ENCODE measurements around the gene BTNL9. TPM values are rescaled to one million over a fixed set of nuclear protein-coding genes. Genes with fewer than 3 reads are reported as not detected.

Gene BTNL9
- total and polyA plus RNA-seq, 2 of the 13 experiments (the other 11 are each of a cell fraction or from before 2014, with no cell fraction given), result 0.13 TPM; not detected in 1

- no peak for TF ChIP-seq ASH2L (IDR thresholded peaks at IDR 0.05; ENCODE audit: insufficient read length, low read depth, low read length)
- no peak for TF ChIP-seq PPARG (CRISPR knock-in tag; conservative IDR thresholded peaks at IDR 0.05)
- TF ChIP-seq DPF2 (CRISPR knock-in tag; IDR thresholded peaks at IDR 0.05; ENCODE audit: borderline replicate concordance, low read depth), result no peak
Observed at GRCh38 chr5:181054138-181054537, 14.1 kb downstream of the BTNL9 start (continued).

GRCh38 chr5:181054871-181055459 lies 14.9 kb downstream of the BTNL9 start:
- intact Hi-C loops (cut with micrococcal nuclease; ENCODE audit: unreplicated experiment) (no loop called here), in situ Hi-C loops (cut with HindIII; ENCODE audit: extremely low pct_ligation_motif_present, low pct_unique_long_range_greater_than_20kb) (no loop called here)
- H3K4me2 ChIP-seq (ENCODE audit: low read depth, low read length), result no peak overlapping the region
- ChIA-PET POLR2A (no interaction called here), CTCF (ENCODE audit: low intra/inter-chr PET ratio, low total read pairs) (no interaction called here)
- H3K79me2 ChIP-seq (ENCODE audit: insufficient read depth, low read length), result no peaks in the 10 kb centered on the region
- no peaks in the 10 kb centered on the region for H3K9me3 ChIP-seq (ENCODE audit: low read length)
- H3K36me3 ChIP-seq (replicated peaks in 1 of 2; ENCODE audit: control insufficient read depth in 1 of 2, insufficient read depth in 2 of 2, low read length in 2 of 2), result no peaks in the 10 kb centered on the region
- no peak overlapping the region for H3K9ac ChIP-seq (ENCODE audit: insufficient read depth, low read depth, low read length)
- H3K27me3 ChIP-seq (ENCODE audit: control insufficient read depth in 1 of 2, insufficient read depth in 2 of 2, low read length in 2 of 2), result peaks cover 15 to 78% of the 10 kb centered on the region in 2 experiments
- H3K4me3 ChIP-seq (replicated peaks in 1 of 3; ENCODE audit: insufficient read depth in 1 of 3, low read depth in 2 of 3, low read length in 3 of 3), result no peak overlapping the region
- no peak for TF ChIP-seq KIAA2018 (CRISPR knock-in tag; IDR thresholded peaks at IDR 0.05; ENCODE audit: borderline replicate concordance)
- TF ChIP-seq ZFY (CRISPR knock-in tag; IDR thresholded peaks at IDR 0.05), result no peak
- TF ChIP-seq ZNF691 (CRISPR knock-in tag; IDR thresholded peaks at IDR 0.05; ENCODE audit: borderline replicate concordance, low read depth), result no peak
- TF ChIP-seq KDM4B (CRISPR knock-in tag; IDR thresholded peaks at IDR 0.05), result no peak
- TF ChIP-seq ZNF547 (CRISPR knock-in tag; IDR thresholded peaks at IDR 0.05), result no peak
- no peak for TF ChIP-seq ZNF567 (CRISPR knock-in tag; IDR thresholded peaks at IDR 0.05; ENCODE audit: borderline replicate concordance)
- no peak for TF ChIP-seq ZBTB20 (CRISPR knock-in tag; IDR thresholded peaks at IDR 0.05; ENCODE audit: borderline replicate concordance, low read depth)
- no peak for TF ChIP-seq ZNF460 (CRISPR knock-in tag; IDR thresholded peaks at IDR 0.05; ENCODE audit: borderline replicate concordance)
- FAIRE-seq (no peak), DNase-seq (ENCODE audit: low spot score) (no peak), ATAC-seq (no peak)
- no peak overlapping the region for H2AFZ ChIP-seq (ENCODE audit: low read length)
- no peaks in the 10 kb centered on the region for H4K20me1 ChIP-seq (ENCODE audit: insufficient read depth, low read length)
- H3K4me1 ChIP-seq (ENCODE audit: insufficient read depth, low read length), result no peaks in the 10 kb centered on the region
- no peak overlapping the region for H3K27ac ChIP-seq (ENCODE audit: extremely low read length, insufficient read depth, low read length)
- WGBS (ENCODE audit: low lambda C conversion rate), result 66% methylated on average over 7 of the region's 7 CpGs
- no TSS peak for BruUV-seq (replicated peaks)
